Breast epithelium (tissue), 3 donors: ENCODE measurements around the gene CLIP2.

Experiments used
- CTCF ChIP-seq, 3 donors: fragments of 450-650 bp; IDR thresholded peaks; one replicate each; pipeline ENCODE4 v1.5.1; 2016 to 2017; ENCODE audit warnings: antibody characterized with exemption in 3 of 3, mild to moderate bottlenecking in 3 of 3, moderate library complexity in 3 of 3
- POLR2AphosphoS5 ChIP-seq, 3 donors: sonication (generic); formaldehyde crosslinking; IDR thresholded peaks; one replicate each; pipeline ENCODE4 v1.6.1; 2017; ENCODE audit warnings: antibody characterized with exemption in 3 of 3

DNA sequence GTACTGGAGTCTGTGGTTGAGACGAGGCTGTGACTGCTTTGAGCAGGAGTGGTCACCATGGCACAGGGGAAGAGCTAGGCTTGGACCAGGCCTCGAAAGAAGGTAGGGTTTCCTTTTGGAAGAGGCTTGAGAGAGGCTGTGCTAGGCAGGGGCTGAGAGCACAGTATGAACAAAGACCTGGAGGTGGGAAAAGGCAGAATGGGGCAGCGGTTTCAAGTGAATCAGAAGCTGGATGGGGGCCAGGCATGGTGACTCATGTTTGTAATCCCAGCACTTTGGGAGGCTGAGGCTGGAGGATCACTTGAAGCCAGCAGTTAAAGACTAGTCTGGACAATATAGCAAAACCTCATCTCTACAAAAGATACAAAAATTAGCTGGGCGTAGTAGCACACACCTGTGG is 65.9 kb downstream of the CLIP2 start:
- TF ChIP-seq CTCF (IDR thresholded peaks at IDR 0.05) = no peak
- TF ChIP-seq POLR2AphosphoS5 (IDR thresholded peaks at IDR 0.05) = no peak
